Astrocyte (in vitro differentiated cells and primary cell): ENCODE data around the gene NIPSNAP2. TPM values are rescaled to one million over a fixed set of nuclear protein-coding genes. Genes with fewer than 3 reads are reported as not detected.
A peak's percentile ranks its signal among the peaks of the same experiment; 100 is the strongest.

Experiments used
- DNase-seq: peaks from one replicate; pipeline ENCODE4 v3.0.0-alpha.2; 2010; ENCODE audit warnings: low read depth
- FAIRE-seq: peaks from 2 replicates; lab custom pipeline; 2011; peaks lifted over from hg19 to GRCh38; lab: Jason Lieb, UNC
- H2AFZ ChIP-seq: 2 replicates; pipeline ENCODE4 v1.6.0; 2012; ENCODE audit warnings: low read depth, low read length, inconsistent platforms
- H3K27ac ChIP-seq: 2 replicates; pipeline ENCODE4 v1.5.1; 2011; ENCODE audit warnings: low read depth, low read length, inconsistent platforms
- H3K27me3 ChIP-seq: 2 replicates; pipeline ENCODE4 v1.6.0; 2011; ENCODE audit warnings: low read length, inconsistent platforms; ENCODE audit not compliant: insufficient read depth
- H3K36me3 ChIP-seq: 2 replicates; pipeline ENCODE4 v1.5.1; 2011; ENCODE audit warnings: low read length, inconsistent platforms; ENCODE audit not compliant: insufficient read depth
- H3K4me1 ChIP-seq: 2 replicates; pipeline ENCODE4 v1.5.1; 2011; ENCODE audit warnings: low read length, inconsistent platforms; ENCODE audit not compliant: insufficient read depth
- H3K4me2 ChIP-seq: 2 replicates; pipeline ENCODE4 v1.6.0; 2012; ENCODE audit warnings: low read length, inconsistent platforms
- H3K4me3 ChIP-seq: 2 replicates; pipeline ENCODE4 v1.5.1; 2011; ENCODE audit warnings: low read depth, mild to moderate bottlenecking, low read length, inconsistent platforms; ENCODE audit not compliant: insufficient read depth
- H3K79me2 ChIP-seq: 2 replicates; pipeline ENCODE4 v1.6.0; 2012; ENCODE audit warnings: mild to moderate bottlenecking, low read length, inconsistent platforms; ENCODE audit not compliant: insufficient read depth
- H3K9ac ChIP-seq: 2 replicates; pipeline ENCODE4 v1.6.0; 2012; ENCODE audit warnings: mild to moderate bottlenecking, low read length, inconsistent platforms
- H3K9me3 ChIP-seq: 2 replicates; pipeline ENCODE4 v1.5.1; 2012; ENCODE audit warnings: low read depth, mild to moderate bottlenecking, low read length, inconsistent platforms; ENCODE audit not compliant: insufficient read depth
- H4K20me1 ChIP-seq: 2 replicates; pipeline ENCODE4 v1.6.0; 2012; ENCODE audit warnings: low read length, inconsistent platforms; ENCODE audit not compliant: insufficient read depth
- H3K27ac Mint-ChIP-seq: one replicate; pipeline ENCODE4 v1.8.0; 2021; ENCODE audit warnings: mild to moderate bottlenecking, mixed read lengths; ENCODE audit not compliant: unreplicated experiment
- H3K27me3 Mint-ChIP-seq: one replicate; pipeline ENCODE4 v1.8.0; 2021; ENCODE audit warnings: low read depth, mixed read lengths; ENCODE audit not compliant: unreplicated experiment
- H3K36me3 Mint-ChIP-seq: one replicate; pipeline ENCODE4 v1.8.0; 2021; ENCODE audit warnings: low read depth, mixed read lengths; ENCODE audit not compliant: unreplicated experiment
- H3K4me1 Mint-ChIP-seq: one replicate; pipeline ENCODE4 v1.8.0; 2021; ENCODE audit warnings: low read depth, mixed read lengths; ENCODE audit not compliant: unreplicated experiment
- H3K4me3 Mint-ChIP-seq: one replicate; pipeline ENCODE4 v1.8.0; 2021; ENCODE audit warnings: mild to moderate bottlenecking, moderate library complexity, mixed read lengths; ENCODE audit not compliant: unreplicated experiment
- H3K9me3 Mint-ChIP-seq: one replicate; pipeline ENCODE4 v1.8.0; 2021; ENCODE audit warnings: mild to moderate bottlenecking, mixed read lengths; ENCODE audit not compliant: unreplicated experiment
- EZH2 ChIP-seq: IDR thresholded peaks from 2 replicates; pipeline ENCODE4 v1.6.1; 2012; ENCODE audit warnings: mild to moderate bottlenecking, low read length, inconsistent platforms; ENCODE audit not compliant: insufficient read depth
- total RNA-seq: library from RNA; stranded (reverse); gene quantifications from 2 replicates; pipeline ENCODE4 v1.2.1, GENCODE V29; 2021
- TF ChIP-seq, protein P1 (sequence below): IDR thresholded peaks from 2 replicates; pipeline ENCODE4 v1.5.1; 2011; ENCODE audit warnings: low read depth, mild to moderate bottlenecking, inconsistent platforms, low read length, moderate library complexity; ENCODE audit not compliant: insufficient read depth

The NIPSNAP2 gene
- total RNA-seq, 1 donor from 2014 or later: 33.2 TPM

DNA sequence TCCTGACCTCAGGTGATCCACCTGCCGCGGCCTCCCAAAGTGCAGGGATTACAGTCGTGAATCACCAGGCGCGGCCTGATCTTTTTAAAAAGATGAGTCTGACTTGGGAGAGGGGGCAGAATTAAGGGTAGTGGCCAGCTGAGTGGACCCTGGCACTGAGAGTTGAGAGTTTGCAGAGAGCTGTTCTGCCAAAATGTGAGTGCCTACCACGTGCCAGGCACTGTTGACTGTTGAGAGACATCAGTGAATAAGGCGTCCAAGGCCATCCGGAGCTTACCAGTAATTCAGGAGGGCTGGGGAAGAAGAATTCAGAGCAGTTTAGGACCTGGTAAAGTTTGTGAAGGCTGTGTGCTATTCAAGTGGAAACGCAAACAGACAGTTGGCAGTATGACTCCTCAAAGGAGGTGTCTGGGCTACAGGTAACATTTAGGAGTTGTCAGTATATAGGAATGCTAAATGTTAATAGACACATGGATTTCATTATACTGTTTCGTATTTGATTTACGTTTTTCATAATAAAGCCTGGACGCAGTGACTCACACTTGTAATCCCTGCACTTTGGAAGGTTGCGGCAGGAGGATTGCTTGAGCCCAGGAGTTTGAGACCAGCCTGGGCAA, 1.5 kb downstream of the NIPSNAP2 start:
- Histone ChIP-seq H3K4me3 (peak overlapping the region; percentile 34), H3K36me3 (no peaks in the 10 kb centered on the region), H3K9ac (no peak overlapping the region), H3K9me3 (no peaks in the 10 kb centered on the region), H4K20me1 (peaks cover 28% of the 10 kb centered on the region), H3K4me1 (peaks cover 7% of the 10 kb centered on the region), H2AFZ (no peak overlapping the region), H3K4me2 (peak overlapping the region; percentile 85), H3K27ac (no peak overlapping the region), H3K79me2 (peaks cover 60% of the 10 kb centered on the region), H3K27me3 (no peaks in the 10 kb centered on the region)
- FAIRE-seq (no peak), DNase-seq (no peak)
- peak overlapping the region; percentile 94 for H3K4me3 Mint-ChIP-seq
- no peaks in the 10 kb centered on the region for H3K9me3 Mint-ChIP-seq
- no peak overlapping the region for H3K27ac Mint-ChIP-seq
- H3K27me3 Mint-ChIP-seq: peaks cover 7% of the 10 kb centered on the region
- peaks cover 11% of the 10 kb centered on the region for H3K4me1 Mint-ChIP-seq
- no peak for TF ChIP-seq EZH2
- TF ChIP-seq, protein P1, sequence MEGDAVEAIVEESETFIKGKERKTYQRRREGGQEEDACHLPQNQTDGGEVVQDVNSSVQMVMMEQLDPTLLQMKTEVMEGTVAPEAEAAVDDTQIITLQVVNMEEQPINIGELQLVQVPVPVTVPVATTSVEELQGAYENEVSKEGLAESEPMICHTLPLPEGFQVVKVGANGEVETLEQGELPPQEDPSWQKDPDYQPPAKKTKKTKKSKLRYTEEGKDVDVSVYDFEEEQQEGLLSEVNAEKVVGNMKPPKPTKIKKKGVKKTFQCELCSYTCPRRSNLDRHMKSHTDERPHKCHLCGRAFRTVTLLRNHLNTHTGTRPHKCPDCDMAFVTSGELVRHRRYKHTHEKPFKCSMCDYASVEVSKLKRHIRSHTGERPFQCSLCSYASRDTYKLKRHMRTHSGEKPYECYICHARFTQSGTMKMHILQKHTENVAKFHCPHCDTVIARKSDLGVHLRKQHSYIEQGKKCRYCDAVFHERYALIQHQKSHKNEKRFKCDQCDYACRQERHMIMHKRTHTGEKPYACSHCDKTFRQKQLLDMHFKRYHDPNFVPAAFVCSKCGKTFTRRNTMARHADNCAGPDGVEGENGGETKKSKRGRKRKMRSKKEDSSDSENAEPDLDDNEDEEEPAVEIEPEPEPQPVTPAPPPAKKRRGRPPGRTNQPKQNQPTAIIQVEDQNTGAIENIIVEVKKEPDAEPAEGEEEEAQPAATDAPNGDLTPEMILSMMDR: no peak
- peaks cover 13% of the 10 kb centered on the region for H3K36me3 Mint-ChIP-seq

GRCh38 chr7:55966851-55967250, 2.5 kb downstream of the NIPSNAP2 start:
- peaks cover 70% of the 10 kb centered on the region for H3K79me2 ChIP-seq
- H3K27ac ChIP-seq: no peak overlapping the region
- peaks cover 7% of the 10 kb centered on the region for H3K4me1 ChIP-seq
- TF ChIP-seq, protein P1: no peak
- no peak for TF ChIP-seq EZH2
- H4K20me1 ChIP-seq: peaks cover 33% of the 10 kb centered on the region
- no peaks in the 10 kb centered on the region for H3K36me3 ChIP-seq
- H3K27me3 ChIP-seq: no peaks in the 10 kb centered on the region
- FAIRE-seq (no peak), DNase-seq (no peak)
- H3K9ac ChIP-seq: no peak overlapping the region
- H3K27me3 Mint-ChIP-seq: peaks cover 7% of the 10 kb centered on the region
- H3K9me3 ChIP-seq: no peaks in the 10 kb centered on the region
- H3K4me2 ChIP-seq: no peak overlapping the region
- H3K36me3 Mint-ChIP-seq: peaks cover 14% of the 10 kb centered on the region
- no peaks in the 10 kb centered on the region for H3K9me3 Mint-ChIP-seq
- H3K27ac Mint-ChIP-seq: peak overlapping the region; percentile 4
- H3K4me3 Mint-ChIP-seq: peak overlapping the region; percentile 58
- H3K4me1 Mint-ChIP-seq: peaks cover 11% of the 10 kb centered on the region
- H2AFZ ChIP-seq: no peak overlapping the region
- no peak overlapping the region for H3K4me3 ChIP-seq

DNA sequence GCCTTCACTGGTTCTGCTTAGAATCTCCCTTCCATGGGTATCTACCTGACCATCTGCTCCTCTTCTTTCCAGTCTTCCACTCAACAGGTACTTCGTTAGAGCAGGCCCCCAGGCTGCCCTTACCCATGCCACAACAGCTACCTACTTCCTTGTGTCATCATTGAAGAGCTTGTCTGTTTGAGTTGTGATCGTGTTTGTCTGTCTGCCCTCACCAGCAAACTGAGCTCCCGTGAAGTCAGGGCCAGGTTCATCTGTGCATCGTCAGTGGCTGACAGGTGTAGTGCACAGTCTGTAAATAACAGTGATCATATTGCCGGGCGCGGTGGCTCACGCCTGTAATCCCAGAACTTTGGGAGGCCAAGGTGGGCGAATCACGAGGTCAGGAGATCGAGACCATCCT, 5.0 kb downstream of the NIPSNAP2 start:
- Histone ChIP-seq H3K27ac (no peak overlapping the region), H3K4me3 (no peak overlapping the region), H3K4me2 (no peak overlapping the region), H3K4me1 (peaks cover 7% of the 10 kb centered on the region), H3K36me3 (no peaks in the 10 kb centered on the region), H3K27me3 (no peaks in the 10 kb centered on the region), H3K79me2 (peaks cover 88% of the 10 kb centered on the region), H4K20me1 (peaks cover 47% of the 10 kb centered on the region), H2AFZ (no peak overlapping the region), H3K9me3 (no peaks in the 10 kb centered on the region), H3K9ac (no peak overlapping the region)
- Mint-ChIP-seq H3K27me3 (no peaks in the 10 kb centered on the region), H3K4me1 (peaks cover 8% of the 10 kb centered on the region), H3K27ac (no peak overlapping the region), H3K36me3 (peaks cover 14% of the 10 kb centered on the region), H3K9me3 (no peaks in the 10 kb centered on the region), H3K4me3 (no peak overlapping the region)
- TF ChIP-seq, protein P1: no peak
- TF ChIP-seq EZH2: no peak
- FAIRE-seq (no peak), DNase-seq (no peak)
